NCI-H2081 treated with DMSO at 0.1 percent for 48 hours (cell line): ENCODE data around the gene ARGFX.
"Not testable (repeated sequence)": the region's sequence is repeated elsewhere in the genome, so short reads cannot be mapped to it uniquely, and the experiment has no call there.

Experiments used
- DNase-seq: peaks from one replicate; lab custom pipeline; 2025; lab: John Stamatoyannopoulos, UW

The ARGFX gene

DNA sequence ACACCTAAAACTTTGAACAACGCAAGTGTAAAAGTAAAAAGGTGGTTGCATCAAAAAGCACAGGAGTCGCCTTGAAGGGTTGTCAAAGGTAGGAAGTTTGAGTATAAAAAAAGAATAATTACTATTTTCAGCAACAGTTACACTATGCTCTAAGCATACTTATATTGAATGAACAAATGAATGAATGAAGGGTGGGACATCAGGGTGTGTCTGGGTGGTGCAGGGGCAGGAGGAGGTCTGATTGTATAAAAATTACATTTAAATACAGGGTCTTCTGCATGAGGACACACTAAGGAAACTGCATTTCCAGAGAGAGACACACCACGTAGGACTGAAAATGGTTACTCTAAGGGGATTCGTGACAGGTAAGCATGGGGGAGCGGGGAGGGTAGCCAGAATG is at the start of gene ARGFX:
TSS of gene ARGFX (plus strand) at position 301 of the 400 bp plus-strand sequence. CDS start 2,765 bp downstream, outside the sequence.
- no peak for DNase-seq

DNA sequence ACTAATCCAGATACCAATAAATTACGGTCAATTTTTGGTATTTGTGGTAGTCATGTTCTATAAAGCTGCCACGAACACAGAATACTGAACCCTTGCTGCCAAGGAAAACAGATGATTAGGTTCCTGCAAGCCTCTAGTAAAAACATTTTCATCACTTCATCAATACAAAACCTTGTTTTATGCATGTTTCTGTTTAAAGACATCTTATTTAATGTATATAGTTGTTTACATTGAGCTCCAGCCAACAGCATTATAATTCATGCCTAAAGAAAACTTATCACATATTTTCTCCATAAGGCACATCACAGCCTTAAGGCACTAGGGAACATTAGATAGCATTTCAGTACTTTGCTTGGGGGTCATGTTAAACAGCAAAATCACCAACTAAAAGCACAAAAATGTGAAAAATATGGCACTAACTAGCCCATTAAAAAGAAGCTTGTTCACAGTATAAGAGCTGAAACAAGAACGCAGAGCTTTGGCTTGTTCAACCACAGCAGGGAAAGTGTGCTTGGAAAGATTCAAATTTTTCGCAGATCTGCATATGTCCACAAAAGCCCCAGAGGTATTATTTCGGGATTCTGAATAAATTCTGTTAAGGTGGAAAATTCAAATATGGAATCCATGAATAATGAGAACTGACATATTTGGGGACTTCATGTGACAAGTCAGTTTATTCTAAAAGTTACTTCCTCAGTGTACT is 49.6 kb upstream of the ARGFX start:
- no peak for DNase-seq

DNA sequence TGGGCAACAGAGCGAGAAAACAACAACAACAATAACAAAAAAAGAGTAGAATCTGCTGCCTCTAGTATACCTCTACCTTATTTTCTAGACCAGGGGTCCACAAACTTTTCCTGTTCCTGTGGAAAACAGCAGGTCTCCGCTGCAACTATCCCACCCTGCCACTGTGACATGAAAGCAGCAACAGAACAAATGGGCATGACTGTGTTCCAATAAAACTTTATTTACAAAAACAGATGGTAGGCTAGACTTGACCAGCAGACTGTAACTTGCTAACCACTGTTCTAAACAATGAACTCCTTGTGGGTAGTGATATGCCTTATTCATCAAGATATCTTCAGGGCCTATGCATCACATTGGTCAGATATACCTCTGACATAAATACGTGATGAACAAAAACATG is 47.2 kb upstream of the ARGFX start:
- DNase-seq = no peak

DNA sequence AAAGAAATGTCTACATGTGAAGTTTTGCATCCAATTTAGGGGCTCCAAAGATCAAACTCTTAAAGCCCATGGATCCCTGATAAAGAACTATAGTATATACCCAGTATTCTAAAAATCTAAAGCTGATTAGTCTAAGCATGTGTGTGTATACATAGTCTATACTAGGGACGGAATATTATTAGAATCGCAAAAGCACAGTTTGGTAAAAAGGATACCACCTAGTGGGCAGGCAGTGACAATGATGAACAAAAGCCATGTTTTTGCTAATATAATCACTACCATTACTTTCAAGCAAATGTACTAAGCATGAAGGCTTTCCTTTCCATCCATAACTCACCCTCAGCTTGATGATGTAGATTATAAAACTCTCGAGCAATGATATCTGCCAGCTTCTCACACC is 38.4 kb upstream of the ARGFX start:
- DNase-seq = no peak

DNA sequence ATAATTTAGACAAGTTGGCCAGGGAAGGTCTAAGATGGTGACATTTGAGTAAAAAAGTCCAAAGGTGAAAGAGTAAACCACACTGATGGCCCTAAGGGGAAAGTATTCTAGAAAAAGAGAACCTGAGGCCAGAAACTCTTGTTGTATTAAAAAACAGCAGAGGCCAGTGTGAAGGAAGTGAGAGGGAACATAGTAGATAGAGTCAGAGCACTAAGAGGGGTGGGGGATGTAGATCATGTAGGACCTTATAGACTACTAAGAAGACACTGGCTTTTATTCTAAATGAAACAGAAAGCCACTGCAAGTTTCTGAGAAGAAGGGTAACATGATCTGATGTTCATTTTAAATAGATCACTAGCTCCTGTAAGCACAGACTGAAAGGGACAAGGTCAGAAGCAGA is 36.5 kb upstream of the ARGFX start:
- DNase-seq = no peak

DNA sequence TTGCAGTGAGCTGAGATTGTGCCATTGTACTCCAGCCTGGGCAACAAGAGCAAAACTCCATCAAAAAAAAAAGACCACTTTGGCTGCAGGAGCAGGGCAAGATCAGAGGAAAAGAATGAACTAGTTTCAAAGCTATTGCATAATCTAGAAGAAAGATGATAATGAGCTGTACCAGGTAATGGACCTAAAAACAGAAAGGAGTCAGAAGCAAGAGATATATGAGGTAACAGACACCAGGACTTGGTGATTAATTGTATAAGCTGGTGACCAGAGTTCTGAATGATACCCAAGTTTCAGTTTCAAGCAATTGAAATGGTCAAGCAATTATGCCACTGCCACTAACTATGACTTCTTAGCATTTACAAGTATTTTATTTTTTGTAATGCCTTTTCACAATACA is 24.8 kb upstream of the ARGFX start:
- DNase-seq = no peak

DNA sequence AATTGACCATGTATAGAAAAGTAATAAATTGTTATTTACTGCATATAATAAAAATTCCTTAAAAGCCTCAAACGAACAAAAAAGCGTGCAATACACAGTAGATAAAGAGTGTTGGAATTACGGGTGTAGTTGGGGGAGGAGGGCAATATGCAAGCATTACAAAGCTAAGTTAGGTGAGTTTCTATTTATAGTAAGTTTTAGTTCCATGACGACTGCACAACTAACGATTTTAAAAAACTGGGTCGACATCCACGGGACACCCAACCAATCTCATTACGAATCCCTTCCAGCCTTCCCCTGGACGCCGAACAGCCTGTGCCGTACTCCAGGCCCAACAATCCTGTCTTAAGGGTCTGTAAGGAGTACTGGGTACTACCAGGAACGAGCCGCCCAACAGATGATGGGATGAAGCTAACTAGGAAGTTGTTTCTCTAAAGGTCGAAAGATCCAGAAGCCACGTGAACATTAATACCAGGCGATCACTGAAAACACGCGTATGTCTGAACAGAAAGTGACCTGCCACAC is 22.6 kb upstream of the ARGFX start:
- DNase-seq = no peak

DNA sequence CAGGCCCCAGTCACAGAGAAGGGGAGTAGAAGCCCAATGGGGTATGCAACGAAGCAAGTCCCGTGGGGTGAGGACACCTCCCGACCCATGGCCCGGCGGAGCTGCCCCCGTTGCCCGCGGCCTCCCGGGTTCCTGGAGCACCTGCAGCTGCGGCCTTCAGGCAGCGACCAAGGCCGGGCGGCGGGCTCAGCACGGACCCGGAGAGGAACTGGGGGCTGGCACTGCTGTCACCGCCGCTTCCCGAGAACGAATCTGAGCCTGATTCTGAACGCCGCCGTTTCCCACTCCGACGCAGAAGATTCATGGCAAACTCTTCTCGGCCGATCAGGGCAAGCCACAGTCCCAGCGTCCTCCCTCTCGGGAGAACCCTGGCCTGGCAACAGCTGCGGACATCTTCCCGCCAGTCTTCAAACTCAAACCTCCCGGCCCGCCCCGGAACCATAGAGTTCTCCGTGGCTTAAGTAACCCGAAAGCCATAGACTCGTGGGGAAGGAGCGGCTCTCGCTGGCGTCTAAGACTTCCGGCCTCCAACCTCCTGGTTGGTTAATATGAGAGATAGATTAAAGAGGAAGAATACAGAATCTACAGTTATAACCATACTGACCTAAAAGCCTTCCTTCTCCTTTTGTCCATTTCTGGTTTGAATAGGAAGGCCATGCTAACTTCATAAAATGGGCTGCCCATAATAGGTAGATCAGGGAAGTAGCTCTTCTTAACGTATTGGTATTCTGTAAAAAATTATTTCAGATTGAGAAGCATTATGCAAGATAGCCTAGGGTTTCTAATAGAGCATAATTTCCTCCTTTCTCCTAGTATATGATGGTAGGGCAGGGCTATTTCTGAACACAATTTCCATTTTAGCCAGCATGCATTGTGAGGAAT is 21.9 kb upstream of the ARGFX start, which contains the start of gene POLQ:
TSS of gene POLQ (minus strand) at position 415 of the 882 bp plus-strand sequence. CDS start at position 304, 111 bp downstream.
- DNase-seq = peak; percentile 88

DNA sequence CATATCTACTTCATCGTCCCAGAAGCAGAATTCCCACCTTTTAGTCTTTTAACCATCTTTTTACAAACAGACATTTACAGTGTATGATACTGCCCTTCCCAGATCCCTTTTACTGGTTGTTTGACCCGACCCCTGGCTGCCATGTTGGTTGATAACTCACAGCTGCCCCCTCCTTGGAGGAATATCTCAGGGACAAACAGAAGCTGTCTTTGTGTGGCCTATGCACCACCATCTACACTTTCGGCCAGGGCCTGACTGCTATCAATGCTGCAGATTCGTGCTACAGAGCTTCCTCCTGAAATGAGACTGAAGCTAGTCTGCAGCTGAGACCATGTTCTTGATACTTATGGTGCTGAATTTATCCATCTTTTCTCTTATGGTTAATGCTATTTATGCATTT is 15.4 kb upstream of the ARGFX start:
- DNase-seq = no peak

DNA sequence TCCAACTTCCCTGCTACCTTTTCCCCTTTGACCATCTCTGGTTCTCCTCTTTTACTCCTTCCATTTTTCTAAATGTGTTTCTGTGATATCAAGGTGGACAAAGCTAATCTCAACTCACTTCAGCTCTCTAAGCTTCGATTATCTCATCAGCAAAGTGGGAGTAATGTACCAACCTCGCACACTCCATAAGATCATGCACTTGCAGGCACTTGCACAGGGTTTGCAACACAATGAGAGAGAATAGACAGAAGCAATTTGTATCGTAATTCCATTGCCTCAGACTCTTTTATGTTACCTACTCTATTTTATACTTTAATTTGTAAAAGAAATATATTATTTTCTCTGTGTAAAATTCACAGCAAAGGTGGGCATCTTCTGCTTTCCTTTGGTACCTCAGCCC is 15.0 kb upstream of the ARGFX start:
- DNase-seq = no peak

DNA sequence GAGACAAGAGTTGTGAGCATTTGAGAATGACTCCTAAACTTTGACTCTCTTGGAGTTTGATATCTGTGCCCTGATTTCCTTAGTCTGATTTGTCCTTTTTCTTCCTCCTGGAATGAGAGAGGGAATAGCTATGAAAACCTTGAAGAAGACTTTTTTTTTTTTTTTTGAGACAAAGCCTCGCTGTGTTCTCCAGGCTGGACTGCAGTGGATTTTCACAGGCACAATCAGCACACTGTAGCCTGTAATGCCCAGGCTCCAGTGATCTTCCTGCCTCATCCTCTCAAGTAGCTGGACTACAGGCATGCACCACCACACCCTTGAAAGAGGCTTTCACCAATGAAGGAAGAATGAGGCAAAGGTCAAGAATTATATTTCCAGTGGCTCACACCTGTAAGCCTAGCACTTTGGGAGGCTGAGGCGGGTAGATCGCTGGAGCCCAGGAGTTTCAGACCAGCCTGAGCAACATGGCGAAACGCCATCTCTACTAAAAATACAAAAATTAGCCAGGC is 10.3 kb upstream of the ARGFX start:
- DNase-seq = no peak

DNA sequence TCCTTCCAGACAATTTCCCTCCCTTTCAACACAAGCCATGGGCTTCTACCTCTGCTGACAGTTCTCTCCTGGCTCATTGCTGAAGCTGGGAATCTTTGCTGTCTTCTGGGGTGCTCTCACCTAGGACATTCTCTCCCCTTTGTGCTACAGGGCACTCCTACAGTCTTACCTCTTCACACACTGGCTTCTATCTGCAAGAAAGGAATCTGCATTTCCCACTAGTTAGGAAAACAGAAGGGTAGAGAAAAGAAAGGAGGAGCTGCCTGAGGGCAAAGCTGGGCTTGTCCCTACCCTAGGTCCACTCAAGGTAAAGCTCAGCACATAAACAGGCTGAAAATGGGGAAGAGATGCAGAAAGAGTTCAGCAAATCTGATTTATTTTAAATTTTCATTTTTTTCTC is 5.6 kb upstream of the ARGFX start:
- no peak for DNase-seq

DNA sequence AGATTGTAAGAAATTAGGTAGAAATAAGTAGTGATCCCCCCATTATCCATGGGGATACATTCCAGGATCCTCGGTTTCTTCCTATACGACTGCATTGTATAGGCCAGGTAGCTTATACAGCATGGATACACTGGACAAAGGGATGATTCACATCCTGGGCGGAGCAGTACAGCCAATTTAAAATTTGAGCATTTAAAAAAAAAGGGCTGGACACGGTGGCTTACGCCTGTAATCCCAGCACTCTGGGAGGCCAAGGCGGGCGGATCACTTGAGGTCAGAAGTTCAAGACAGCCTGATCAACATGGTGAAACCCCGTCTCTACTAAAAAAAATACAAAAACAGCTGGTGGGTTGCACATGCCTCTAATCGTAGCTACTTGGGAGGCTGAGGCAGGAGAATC is 976 bp upstream of the ARGFX start:
- no peak for DNase-seq

DNA sequence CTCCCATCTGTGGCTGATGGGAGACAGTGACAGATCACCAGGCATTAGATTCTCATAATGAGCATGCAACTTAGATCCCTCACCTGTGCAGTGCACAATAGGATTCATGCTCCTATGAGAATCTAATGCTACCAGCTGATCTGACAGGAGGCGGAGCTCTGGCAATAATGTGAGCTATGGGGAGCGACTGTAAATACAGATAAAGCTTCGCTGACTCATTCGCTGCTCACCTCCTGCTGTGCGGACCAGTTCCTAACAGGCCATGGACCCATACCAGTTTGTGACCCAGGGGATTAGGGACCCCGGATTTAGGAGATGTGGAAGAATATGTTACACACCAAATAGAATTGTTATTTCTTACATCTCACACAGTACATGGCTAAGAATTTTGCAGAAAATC is 6.7 kb downstream of the ARGFX start:
- DNase-seq = no peak

DNA sequence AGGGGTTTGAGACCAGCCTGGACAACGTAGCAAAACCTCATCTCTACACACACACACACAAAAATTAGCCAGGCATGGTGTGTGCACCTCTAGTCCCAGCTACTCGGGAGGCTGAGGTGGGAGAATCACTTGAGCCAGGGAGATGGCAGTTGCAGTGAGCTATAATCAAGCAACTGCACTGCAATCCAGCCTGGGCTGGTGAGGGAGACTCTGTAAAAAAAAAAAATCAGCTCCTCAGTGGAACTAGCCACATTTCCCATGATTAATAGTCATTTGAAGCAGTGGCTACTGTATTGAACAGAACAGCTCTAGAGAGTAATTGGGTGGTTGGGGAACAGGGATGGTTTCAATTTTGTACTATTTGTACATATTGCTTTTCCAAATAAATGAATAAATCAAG is 13.9 kb downstream of the ARGFX start:
- no peak for DNase-seq

DNA sequence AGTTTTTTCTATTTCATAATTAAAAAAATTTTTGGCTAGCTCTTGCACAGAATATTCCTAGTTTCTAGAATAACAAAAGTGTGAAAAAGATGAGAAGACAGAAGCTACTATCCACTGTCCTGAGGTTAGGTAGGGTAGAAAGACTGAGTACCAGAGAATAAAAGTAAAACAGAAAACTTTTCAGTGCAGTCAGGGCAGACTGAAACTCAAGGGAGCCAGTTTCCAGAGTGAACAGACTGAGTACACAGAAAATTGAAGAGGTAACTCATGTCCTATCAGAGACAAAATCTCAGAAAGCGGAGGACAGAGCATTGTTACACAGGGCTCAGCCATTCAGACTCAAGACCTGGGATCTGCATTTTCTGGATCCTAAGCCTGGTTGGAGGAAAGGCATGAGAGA is 16.7 kb downstream of the ARGFX start:
- DNase-seq = no peak

DNA sequence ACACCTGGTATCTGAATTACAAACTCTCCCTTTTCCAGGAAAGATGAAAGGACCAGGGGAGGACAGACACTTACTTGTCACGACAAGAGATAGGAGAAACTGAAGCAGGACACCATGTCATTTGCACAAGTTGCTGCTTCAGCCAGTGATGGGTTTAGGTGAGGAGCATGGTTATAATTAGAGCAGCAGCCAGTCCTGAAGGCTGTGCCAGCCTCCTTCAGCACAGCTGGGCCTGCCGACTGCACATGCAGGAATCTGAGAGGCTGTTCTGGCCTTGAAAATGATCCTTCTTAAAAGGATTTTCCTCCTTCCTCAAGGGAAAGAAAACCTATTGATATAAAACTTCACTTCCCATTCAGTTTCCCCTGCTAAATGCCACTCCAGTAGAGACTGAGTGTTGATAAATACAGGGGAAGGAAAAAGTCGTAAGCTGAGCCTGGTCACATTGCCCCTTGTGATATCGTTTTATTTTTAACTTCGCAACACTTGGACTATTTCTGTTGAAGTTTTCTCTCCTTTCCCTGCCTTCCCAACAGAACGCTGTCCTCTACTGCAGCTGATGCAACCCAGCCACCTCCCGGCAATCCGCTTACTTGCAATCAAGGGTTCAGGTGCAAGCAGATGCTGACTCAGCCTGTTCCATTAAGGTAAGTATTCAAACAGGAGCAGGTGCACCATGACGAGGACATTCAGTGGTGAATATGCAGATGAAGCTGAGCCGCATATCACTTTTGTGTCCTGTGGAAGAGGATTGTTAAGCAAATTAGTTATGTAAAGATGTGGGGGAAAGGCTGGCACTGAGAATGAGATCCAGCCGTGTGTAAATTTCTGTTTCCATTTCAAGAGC is 25.3 kb downstream of the ARGFX start, which contains the start of gene FBXO40:
TSS of gene FBXO40 (plus strand) at position 524 of the 847 bp plus-strand sequence. CDS start 27,197 bp downstream, outside the sequence.
- peak; percentile 48 for DNase-seq

DNA sequence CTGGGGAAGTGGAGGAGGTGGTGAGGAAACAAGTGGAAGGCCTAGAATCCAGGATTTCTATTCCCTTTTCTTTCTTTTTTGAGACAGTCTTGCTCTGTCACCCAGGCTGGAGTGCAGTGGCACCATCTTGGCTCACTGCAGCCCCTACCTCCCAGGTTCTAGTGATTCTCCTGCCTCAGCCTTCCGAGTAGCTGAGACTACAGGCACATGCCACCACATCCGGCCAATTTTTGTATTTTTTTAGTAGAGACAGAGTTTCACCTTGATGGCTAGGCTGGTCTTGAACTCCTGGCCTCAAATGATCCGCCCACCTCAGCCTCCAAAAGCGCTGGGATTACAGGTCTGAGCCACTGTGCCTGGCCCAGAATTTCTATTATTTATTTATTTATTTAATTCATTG is 26.1 kb downstream of the ARGFX start:
- not testable (repeated sequence) for DNase-seq

DNA sequence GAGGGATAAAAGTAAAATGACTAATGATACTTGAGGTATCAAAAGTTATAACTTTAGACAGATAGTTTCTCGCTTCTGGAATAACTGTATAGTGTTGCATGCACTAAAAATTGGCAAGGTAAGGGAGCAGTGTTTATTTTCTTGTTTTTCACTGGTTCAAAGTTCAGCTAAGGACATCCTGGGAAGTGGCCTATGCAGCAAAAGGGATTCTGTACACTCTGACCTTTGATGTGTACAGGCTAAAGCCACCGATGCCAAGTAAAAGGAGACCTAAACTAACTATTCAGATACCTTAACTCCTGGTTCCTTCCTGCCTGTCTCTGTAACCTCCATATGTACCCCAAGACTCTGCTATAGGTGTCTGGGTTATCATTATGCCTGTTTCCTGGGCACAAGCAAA is 27.1 kb downstream of the ARGFX start:
- DNase-seq = no peak

DNA sequence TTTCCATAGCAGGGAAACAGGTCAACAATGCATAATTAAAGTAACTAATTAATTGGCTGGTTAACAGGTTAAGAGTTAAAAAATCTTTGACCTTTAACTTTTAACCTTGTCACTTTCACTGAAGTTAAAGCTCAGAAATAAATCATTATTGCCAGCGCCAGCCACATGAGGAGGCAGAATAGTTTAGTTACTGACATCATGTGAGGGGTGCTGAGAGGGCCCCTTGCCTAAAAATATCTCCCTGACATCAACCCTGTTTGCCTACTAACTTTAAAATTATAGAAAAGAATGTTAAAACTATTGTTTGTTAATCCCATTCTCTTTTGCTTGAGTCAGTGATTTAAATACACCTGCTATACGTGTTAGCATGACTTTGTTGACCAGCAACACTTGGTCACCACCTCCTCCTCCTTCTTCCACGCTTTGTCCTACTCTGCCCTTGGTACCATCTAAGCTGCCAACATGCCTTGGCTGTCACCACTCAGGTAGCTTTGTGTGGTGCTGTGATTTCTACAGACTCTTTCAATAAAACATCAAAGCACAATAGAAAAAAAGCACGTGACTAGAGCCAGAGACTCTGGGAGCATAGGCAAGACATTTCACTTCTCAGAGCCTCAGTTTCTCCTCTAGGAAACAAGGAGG is 28.1 kb downstream of the ARGFX start:
- no peak for DNase-seq

DNA sequence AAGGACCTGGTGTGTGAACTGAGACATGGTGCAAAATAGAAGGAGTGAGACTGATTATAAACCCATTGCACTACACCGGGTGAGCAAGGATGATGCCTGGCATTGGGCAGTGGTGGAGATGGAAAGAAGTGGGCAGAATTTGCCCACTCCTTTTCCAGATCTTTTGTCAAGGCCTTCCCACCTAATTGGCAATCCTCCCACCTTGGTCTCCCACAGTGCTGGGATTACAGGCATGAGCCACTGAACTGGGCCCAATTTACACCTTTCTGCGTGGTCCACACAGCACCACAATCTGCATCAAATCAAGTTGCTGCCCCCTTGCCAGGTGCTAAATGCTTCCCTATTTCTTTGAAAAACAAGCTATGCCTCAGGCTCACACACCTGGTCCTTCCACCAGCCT is 30.8 kb downstream of the ARGFX start:
- no peak for DNase-seq
